Measurements from ENCODE around the gene SREK1.

- no peak for TF ChIP-seq POLR2AphosphoS5 (IDR thresholded peaks at IDR 0.05)
- TF ChIP-seq CTCF (IDR thresholded peaks at IDR 0.05) = no peak
Observed at GRCh38 chr5:66180282-66181155, 36.4 kb downstream of the SREK1 start.

Data from prostate gland (tissue), 2 donors.